Nephron progenitor cell (in vitro differentiated cells): Measurements from ENCODE around the gene NPTXR.

ENCODE experiments used
- DNase-seq: peaks from one replicate; pipeline ENCODE4 v3.0.0; 2021
- H3K27ac Mint-ChIP-seq: 2 replicates; pipeline ENCODE4 v1.8.0; 2021; ENCODE audit warnings: mild to moderate bottlenecking, moderate library complexity, mixed read lengths
- H3K27me3 Mint-ChIP-seq: 2 replicates; pipeline ENCODE4 v1.8.0; 2021; ENCODE audit warnings: mild to moderate bottlenecking, low read depth, mixed read lengths; ENCODE audit not compliant: poor library complexity
- H3K36me3 Mint-ChIP-seq: 2 replicates; pipeline ENCODE4 v1.8.0; 2021; ENCODE audit warnings: low read depth, mixed read lengths
- H3K4me1 Mint-ChIP-seq: 2 replicates; pipeline ENCODE4 v1.8.0; 2021; ENCODE audit warnings: mixed read lengths
- H3K4me3 Mint-ChIP-seq: 2 replicates; pipeline ENCODE4 v1.8.0; 2021; ENCODE audit warnings: mild to moderate bottlenecking, moderate library complexity, mixed read lengths
- H3K9me3 Mint-ChIP-seq: 2 replicates; pipeline ENCODE4 v1.8.0; 2021; ENCODE audit warnings: mild to moderate bottlenecking, moderate library complexity, mixed read lengths
- TF ChIP-seq, protein P1 (sequence below): fragments of 200-600 bp; sonication (generic); IDR thresholded peaks from 2 replicates; pipeline ENCODE4 v1.5.0; 2021; ENCODE audit warnings: antibody characterized with exemption

NPTXR gene

DNA sequence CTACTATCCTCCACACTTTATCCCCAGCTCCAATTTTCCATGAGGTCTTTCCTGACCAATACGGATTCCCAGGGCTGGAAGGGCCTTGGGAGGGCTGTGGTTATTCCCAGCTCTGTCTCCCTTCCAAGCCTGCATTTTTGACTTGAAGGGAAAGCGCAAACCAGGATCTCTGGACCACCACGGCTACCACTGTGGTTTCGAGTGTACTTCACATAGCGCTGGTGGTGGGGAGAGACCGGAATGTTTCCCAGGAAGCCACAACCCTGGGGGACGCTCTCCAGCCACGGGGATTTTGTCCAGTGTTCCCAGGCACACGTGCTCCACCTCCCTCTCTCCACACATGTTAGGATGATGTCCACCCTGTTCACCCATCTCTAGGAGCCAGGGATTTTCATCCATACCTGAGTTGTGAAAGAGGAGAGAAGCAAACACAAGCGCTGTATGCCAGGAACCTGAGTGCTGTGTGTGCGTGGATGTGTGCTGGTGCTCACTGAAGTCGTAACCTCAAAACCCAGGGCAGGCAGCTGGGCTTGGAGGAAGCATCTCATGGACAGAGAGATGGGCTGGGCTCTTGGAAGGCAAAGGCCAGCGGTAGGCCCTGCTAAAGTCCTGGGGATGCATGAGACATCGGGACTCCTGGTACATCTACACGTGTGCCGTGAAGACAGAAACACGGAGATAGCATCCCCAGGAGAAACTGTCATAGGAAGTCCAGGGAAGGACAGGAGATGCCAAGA is 1.3 kb upstream of the NPTXR start:
- H3K4me3 Mint-ChIP-seq: peak overlapping the region; percentile 60
- H3K36me3 Mint-ChIP-seq: no peaks in the 10 kb centered on the region
- no peak overlapping the region for H3K27ac Mint-ChIP-seq
- H3K27me3 Mint-ChIP-seq: peaks cover 85% of the 10 kb centered on the region
- H3K4me1 Mint-ChIP-seq: peaks cover 42% of the 10 kb centered on the region
- no peaks in the 10 kb centered on the region for H3K9me3 Mint-ChIP-seq
- TF ChIP-seq, protein P1, sequence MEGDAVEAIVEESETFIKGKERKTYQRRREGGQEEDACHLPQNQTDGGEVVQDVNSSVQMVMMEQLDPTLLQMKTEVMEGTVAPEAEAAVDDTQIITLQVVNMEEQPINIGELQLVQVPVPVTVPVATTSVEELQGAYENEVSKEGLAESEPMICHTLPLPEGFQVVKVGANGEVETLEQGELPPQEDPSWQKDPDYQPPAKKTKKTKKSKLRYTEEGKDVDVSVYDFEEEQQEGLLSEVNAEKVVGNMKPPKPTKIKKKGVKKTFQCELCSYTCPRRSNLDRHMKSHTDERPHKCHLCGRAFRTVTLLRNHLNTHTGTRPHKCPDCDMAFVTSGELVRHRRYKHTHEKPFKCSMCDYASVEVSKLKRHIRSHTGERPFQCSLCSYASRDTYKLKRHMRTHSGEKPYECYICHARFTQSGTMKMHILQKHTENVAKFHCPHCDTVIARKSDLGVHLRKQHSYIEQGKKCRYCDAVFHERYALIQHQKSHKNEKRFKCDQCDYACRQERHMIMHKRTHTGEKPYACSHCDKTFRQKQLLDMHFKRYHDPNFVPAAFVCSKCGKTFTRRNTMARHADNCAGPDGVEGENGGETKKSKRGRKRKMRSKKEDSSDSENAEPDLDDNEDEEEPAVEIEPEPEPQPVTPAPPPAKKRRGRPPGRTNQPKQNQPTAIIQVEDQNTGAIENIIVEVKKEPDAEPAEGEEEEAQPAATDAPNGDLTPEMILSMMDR: no peak
- DNase-seq: no peak

GRCh38 chr22:38844315-38845003 is 631 bp upstream of the NPTXR start:
- TF ChIP-seq, protein P1: no peak
- H3K27me3 Mint-ChIP-seq: peaks cover 87% of the 10 kb centered on the region
- H3K36me3 Mint-ChIP-seq: no peaks in the 10 kb centered on the region
- peak overlapping the region; percentile 60 for H3K4me3 Mint-ChIP-seq
- no peak for DNase-seq
- peaks cover 46% of the 10 kb centered on the region for H3K4me1 Mint-ChIP-seq
- no peaks in the 10 kb centered on the region for H3K9me3 Mint-ChIP-seq
- H3K27ac Mint-ChIP-seq: no peak overlapping the region

- peaks cover 87% of the 10 kb centered on the region for H3K27me3 Mint-ChIP-seq
- H3K9me3 Mint-ChIP-seq: no peaks in the 10 kb centered on the region
- DNase-seq: peak; percentile 76
- TF ChIP-seq, protein P1: no peak
- no peaks in the 10 kb centered on the region for H3K36me3 Mint-ChIP-seq
- peaks cover 46% of the 10 kb centered on the region for H3K4me1 Mint-ChIP-seq
- no peak overlapping the region for H3K4me3 Mint-ChIP-seq
- H3K27ac Mint-ChIP-seq: no peak overlapping the region
These were observed 599 bp downstream of the NPTXR start for GRCh38 chr22:38843201-38843656.

DNA sequence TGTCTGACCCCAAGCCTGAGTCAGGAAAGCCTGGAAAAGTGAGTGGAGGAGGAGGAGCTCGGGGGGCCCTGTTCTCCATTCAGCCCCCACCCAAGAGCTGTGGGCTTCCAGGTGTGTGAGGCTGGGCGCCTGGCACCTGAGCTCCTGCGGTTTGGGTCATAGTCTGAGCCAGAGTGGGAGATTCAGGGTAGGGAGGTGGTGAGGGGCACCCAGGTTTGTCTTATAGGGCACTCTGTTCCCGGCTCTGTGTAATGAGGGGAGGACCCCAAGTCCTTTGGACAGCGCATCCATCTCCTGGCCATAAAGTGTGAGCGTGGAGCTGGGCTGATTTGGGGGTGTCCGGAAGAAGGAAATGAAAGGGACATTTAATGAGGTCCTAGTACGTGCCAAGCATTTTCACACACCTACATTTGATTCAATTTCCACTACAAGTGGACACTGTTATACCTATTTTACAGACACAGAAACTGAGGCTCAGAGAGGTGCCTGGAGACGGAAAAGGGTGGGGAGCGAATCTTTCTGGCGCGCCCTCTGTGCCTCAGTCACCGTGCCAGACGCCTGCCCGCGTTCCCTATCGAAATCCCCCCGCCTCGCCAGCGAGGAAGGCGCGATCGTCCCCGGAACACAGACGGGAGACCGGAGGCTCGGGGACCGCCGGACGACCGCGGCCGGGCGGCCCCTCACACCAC is 1.2 kb downstream of the NPTXR start:
- H3K4me3 Mint-ChIP-seq: peak overlapping the region; percentile 87
- TF ChIP-seq, protein P1: no peak
- DNase-seq: no peak
- H3K4me1 Mint-ChIP-seq: peaks cover 44% of the 10 kb centered on the region
- H3K36me3 Mint-ChIP-seq: no peaks in the 10 kb centered on the region
- H3K9me3 Mint-ChIP-seq: no peaks in the 10 kb centered on the region
- peaks cover 88% of the 10 kb centered on the region for H3K27me3 Mint-ChIP-seq
- H3K27ac Mint-ChIP-seq: no peak overlapping the region

DNA sequence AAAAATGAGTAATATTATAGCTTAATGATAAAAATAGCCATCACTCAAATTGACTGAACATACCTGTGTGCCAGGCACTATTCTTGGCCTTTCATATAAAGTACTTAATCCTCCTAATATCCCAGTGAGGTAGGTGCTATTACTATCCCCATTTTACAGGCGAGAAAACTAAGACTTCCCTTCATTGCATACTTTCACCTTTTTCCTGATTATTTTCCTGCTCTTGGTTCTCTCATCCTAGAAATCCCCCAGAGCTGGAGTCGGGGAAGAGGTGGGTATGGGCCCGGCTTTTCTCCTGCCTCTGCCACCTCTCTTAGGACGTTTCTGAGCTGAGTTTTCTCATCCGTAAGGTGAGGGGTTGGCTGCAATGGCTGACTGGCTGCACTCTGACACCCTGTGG is 2.2 kb downstream of the NPTXR start:
- H3K36me3 Mint-ChIP-seq: no peaks in the 10 kb centered on the region
- H3K27ac Mint-ChIP-seq: no peak overlapping the region
- DNase-seq: no peak
- H3K9me3 Mint-ChIP-seq: no peaks in the 10 kb centered on the region
- H3K4me1 Mint-ChIP-seq: peaks cover 38% of the 10 kb centered on the region
- TF ChIP-seq, protein P1: no peak
- H3K4me3 Mint-ChIP-seq: peak overlapping the region; percentile 87
- peaks cover 88% of the 10 kb centered on the region for H3K27me3 Mint-ChIP-seq
